Left forelimb (tissue), 1 donor: ENCODE data around the gene DPY19L2.
"Not testable (repeated sequence)": the region's sequence is repeated elsewhere in the genome, so short reads cannot be mapped to it uniquely, and the experiment has no call there.

ENCODE experiments used
- DNase-seq: peaks from one replicate; pipeline ENCODE4 v3.0.0-alpha.2; 2018; ENCODE audit warnings: low spot score

Gene DPY19L2

GRCh38 chr12:63529641-63530040, 138.7 kb downstream of the DPY19L2 start:
- DNase-seq = not testable (repeated sequence)

- DNase-seq = no peak
These were observed 142.5 kb downstream of the DPY19L2 start for GRCh38 chr12:63525831-63526230.

GRCh38 chr12:63521706-63522105, 146.6 kb downstream of the DPY19L2 start:
- no peak for DNase-seq
